GM23248 (cell line): ENCODE data around the gene GARIN1A.
"Not testable (repeated sequence)": the region's sequence is repeated elsewhere in the genome, so short reads cannot be mapped to it uniquely, and the experiment has no call there.

Experiments used
- EZH2 ChIP-seq: fragments of 200-600 bp; sonication (generic); IDR thresholded peaks from 2 replicates; pipeline ENCODE4 v1.6.1; 2018; ENCODE audit warnings: antibody characterized with exemption, mild to moderate bottlenecking; ENCODE audit not compliant: insufficient read depth, poor library complexity, severe bottlenecking
- EZH2phosphoT487 ChIP-seq: fragments of 200-600 bp; sonication (generic); IDR thresholded peaks from 2 replicates; pipeline ENCODE4 v1.6.1; 2018; ENCODE audit warnings: antibody characterized with exemption, moderate library complexity, mild to moderate bottlenecking, low read depth; ENCODE audit not compliant: insufficient read depth

DNA sequence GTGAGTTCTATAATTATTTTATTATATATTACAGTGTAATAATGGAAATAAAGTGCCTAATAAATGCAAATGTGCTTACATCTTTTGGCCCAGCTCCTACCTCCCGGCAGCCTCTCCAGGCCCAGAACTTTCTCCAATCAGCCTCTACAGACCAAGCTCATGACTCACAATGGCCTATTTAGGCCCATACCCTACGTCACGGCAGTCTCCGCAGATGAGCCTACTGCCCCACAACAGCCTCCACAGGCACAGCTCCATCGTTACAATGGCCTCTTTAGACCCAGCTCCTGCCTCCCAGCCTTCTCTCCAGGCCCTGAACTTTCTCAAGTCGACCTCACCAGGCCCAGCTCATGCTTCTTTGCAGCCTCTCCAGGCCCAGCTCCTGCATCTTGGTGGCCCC is 21.0 kb upstream of the GARIN1A start:
- TF ChIP-seq EZH2, EZH2phosphoT487: not testable (repeated sequence)
